HEK293 (cell line): ENCODE results near the gene EIF2S3B.

Source experiments
- TF ChIP-seq, protein P1 (sequence below): fragments of 450-650 bp; formaldehyde crosslinking; IDR thresholded peaks from 2 replicates; pipeline ENCODE4 v1.5.1; 2016; ENCODE audit warnings: missing biosample characterization, missing genetic modification characterization
- TF ChIP-seq, protein P2 (sequence below): fragments of 450-650 bp; formaldehyde crosslinking; IDR thresholded peaks from 2 replicates; pipeline ENCODE4 v1.5.1; 2016; ENCODE audit warnings: missing biosample characterization, missing genetic modification characterization

- TF ChIP-seq, protein P1, sequence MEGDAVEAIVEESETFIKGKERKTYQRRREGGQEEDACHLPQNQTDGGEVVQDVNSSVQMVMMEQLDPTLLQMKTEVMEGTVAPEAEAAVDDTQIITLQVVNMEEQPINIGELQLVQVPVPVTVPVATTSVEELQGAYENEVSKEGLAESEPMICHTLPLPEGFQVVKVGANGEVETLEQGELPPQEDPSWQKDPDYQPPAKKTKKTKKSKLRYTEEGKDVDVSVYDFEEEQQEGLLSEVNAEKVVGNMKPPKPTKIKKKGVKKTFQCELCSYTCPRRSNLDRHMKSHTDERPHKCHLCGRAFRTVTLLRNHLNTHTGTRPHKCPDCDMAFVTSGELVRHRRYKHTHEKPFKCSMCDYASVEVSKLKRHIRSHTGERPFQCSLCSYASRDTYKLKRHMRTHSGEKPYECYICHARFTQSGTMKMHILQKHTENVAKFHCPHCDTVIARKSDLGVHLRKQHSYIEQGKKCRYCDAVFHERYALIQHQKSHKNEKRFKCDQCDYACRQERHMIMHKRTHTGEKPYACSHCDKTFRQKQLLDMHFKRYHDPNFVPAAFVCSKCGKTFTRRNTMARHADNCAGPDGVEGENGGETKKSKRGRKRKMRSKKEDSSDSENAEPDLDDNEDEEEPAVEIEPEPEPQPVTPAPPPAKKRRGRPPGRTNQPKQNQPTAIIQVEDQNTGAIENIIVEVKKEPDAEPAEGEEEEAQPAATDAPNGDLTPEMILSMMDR (tag by site-specific recombination), result no peak
- TF ChIP-seq, protein P2, sequence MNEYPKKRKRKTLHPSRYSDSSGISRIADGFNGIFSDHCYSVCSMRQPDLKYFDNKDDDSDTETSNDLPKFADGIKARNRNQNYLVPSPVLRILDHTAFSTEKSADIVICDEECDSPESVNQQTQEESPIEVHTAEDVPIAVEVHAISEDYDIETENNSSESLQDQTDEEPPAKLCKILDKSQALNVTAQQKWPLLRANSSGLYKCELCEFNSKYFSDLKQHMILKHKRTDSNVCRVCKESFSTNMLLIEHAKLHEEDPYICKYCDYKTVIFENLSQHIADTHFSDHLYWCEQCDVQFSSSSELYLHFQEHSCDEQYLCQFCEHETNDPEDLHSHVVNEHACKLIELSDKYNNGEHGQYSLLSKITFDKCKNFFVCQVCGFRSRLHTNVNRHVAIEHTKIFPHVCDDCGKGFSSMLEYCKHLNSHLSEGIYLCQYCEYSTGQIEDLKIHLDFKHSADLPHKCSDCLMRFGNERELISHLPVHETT, result no peak
Observed at GRCh38 chr12:10456856-10457255, 48.8 kb upstream of the EIF2S3B start.
